Subcutaneous abdominal adipose tissue (tissue), 5 donors: ENCODE measurements around the gene KRTAP2-2.
"Not testable (repeated sequence)": the region's sequence is repeated elsewhere in the genome, so short reads cannot be mapped to it uniquely, and the experiment has no call there.

Experiments
- H3K27ac ChIP-seq: one replicate; pipeline ENCODE4 v1.7.0; 2013; ENCODE audit warnings: low read depth, mild to moderate bottlenecking, inconsistent platforms, low read length, moderate library complexity
- H3K27me3 ChIP-seq, 5 donors: one replicate each; pipeline ENCODE4 v1.7.0; 2013; ENCODE audit warnings: low read length in 5 of 5, inconsistent platforms in 1 of 5; ENCODE audit not compliant: control insufficient read depth in 5 of 5, insufficient read depth in 4 of 5
- H3K36me3 ChIP-seq, 5 donors: one replicate each; pipeline ENCODE4 v1.7.0; 2013; ENCODE audit warnings: low read length in 5 of 5; ENCODE audit not compliant: control insufficient read depth in 5 of 5, insufficient read depth in 5 of 5
- H3K4me1 ChIP-seq, 5 donors: one replicate each; pipeline ENCODE4 v1.7.0; 2013; ENCODE audit warnings: low read length in 5 of 5, mild to moderate bottlenecking in 3 of 5, moderate library complexity in 1 of 5; ENCODE audit not compliant: control insufficient read depth in 5 of 5, insufficient read depth in 5 of 5
- H3K4me3 ChIP-seq, 5 donors: one replicate each; pipeline ENCODE4 v1.7.0; 2013; ENCODE audit warnings: low read length in 5 of 5, low read depth in 1 of 5
- H3K9ac ChIP-seq, 5 donors: one replicate each; pipeline ENCODE4 v1.7.0; 2013; ENCODE audit warnings: low read length in 5 of 5, mild to moderate bottlenecking in 4 of 5, moderate library complexity in 3 of 5
- H3K9me3 ChIP-seq, 5 donors: one replicate each; pipeline ENCODE4 v1.7.0; 2013; ENCODE audit warnings: low read length in 5 of 5; ENCODE audit not compliant: control insufficient read depth in 5 of 5
- donor health status: healthy.
- donor health status: healthy.
- donor health status: healthy.
- donor health status: healthy.
- donor health status: healthy.

Gene KRTAP2-2

DNA sequence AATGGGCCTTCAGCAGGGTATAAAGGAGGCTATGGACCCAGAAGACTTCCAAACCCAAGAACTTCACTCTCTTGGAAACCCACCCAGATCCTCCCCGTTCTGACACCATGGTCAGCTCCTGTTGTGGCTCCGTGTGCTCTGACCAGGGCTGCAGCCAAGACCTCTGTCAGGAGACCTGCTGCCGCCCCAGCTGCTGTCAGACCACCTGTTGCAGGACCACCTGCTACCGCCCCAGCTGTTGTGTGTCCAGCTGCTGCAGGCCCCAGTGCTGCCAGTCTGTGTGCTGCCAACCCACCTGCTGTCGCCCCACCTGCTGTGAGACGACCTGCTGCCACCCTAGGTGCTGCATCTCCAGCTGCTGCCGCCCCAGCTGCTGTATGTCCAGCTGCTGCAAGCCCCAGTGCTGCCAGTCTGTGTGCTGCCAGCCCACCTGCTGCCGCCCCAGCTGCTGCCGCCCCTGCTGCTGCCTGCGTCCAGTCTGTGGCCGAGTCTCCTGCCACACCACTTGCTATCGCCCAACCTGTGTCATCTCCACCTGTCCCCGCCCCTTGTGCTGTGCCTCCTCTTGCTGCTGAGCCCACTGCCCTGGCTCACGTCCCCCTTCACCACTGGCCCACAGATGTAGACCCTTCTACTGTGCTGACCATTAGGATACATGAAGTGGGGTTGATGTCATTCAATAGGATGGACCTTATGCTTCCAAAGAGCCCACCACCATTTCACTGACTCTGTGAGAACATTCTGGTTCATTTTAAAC, 29.2 kb upstream of the KRTAP2-2 start, which contains the start of gene KRTAP4-7:
Gene KRTAP4-7 (plus strand): TSS at position 51 of the 757 bp plus-strand sequence. CDS start 57 bp downstream, at position 108.
- not testable (repeated sequence) for H3K27ac ChIP-seq, H3K9ac ChIP-seq, H3K27me3 ChIP-seq, H3K4me1 ChIP-seq, H3K36me3 ChIP-seq, H3K9me3 ChIP-seq, H3K4me3 ChIP-seq

GRCh38 chr17:41083427-41083826, 28.4 kb upstream of the KRTAP2-2 start:
- H3K4me3 ChIP-seq, H3K4me1 ChIP-seq, H3K9ac ChIP-seq, H3K36me3 ChIP-seq, H3K9me3 ChIP-seq, H3K27ac ChIP-seq, H3K27me3 ChIP-seq: not testable (repeated sequence)

DNA sequence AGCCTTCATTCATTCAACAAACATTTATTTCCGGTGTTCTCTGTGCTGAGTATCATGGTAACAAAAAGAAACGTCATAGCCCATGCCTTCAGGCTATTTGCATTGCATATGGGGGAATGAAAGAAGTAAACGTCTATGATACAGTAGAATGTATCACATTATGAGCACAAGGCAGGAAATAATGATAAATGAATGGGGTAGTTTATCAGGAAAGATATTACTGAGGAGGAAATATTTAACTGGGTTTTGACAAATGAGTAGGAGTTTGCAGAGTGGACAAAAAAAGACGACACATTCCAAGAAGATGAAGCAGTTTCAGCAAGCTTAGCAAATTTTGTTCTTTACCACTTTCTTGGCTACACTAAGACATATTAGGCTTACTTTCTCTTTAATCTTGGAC, 27.6 kb upstream of the KRTAP2-2 start:
- Histone ChIP-seq H3K9ac (no peak overlapping the region), H3K9me3 (no peaks in the 10 kb centered on the region), H3K27ac (no peak overlapping the region), H3K4me3 (no peak overlapping the region), H3K36me3 (no peaks in the 10 kb centered on the region), H3K4me1 (no peaks in the 10 kb centered on the region), H3K27me3 (no peaks in the 10 kb centered on the region)

- Histone ChIP-seq H3K9ac (no peak overlapping the region), H3K4me3 (no peak overlapping the region), H3K27me3 (no peaks in the 10 kb centered on the region), H3K9me3 (no peaks in the 10 kb centered on the region), H3K36me3 (no peaks in the 10 kb centered on the region), H3K4me1 (no peaks in the 10 kb centered on the region), H3K27ac (no peak overlapping the region)
Observed at GRCh38 chr17:41076788-41077187, 21.8 kb upstream of the KRTAP2-2 start.

DNA sequence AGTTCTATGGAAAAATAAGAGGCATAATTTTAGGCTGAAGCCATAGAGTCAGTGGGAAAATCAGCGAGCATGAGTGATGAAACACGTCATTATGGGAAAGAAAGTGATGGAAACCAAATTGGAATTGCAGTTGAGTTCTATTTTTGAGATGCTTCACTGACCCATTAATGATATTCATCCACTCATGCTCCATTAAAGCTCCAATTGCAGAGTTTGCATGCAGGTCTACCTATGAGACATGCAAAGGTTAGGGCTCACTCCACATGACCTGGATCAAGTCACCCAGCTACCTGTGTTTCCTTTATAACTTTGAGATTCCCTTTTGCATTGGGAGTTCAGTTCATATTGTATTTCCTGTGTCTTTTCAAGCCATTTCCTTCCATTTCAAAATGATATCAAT, 18.6 kb upstream of the KRTAP2-2 start:
- H3K9me3 ChIP-seq = no peaks in the 10 kb centered on the region
- no peak overlapping the region for H3K9ac ChIP-seq
- H3K4me3 ChIP-seq = no peak overlapping the region
- no peaks in the 10 kb centered on the region for H3K4me1 ChIP-seq
- H3K27me3 ChIP-seq = no peaks in the 10 kb centered on the region
- H3K36me3 ChIP-seq = no peaks in the 10 kb centered on the region
- H3K27ac ChIP-seq = no peak overlapping the region

GRCh38 chr17:41071606-41072360, 16.8 kb upstream of the KRTAP2-2 start:
- Histone ChIP-seq H3K4me3 (no peak overlapping the region), H3K9ac (no peak overlapping the region), H3K9me3 (no peaks in the 10 kb centered on the region), H3K4me1 (no peaks in the 10 kb centered on the region), H3K27ac (no peak overlapping the region), H3K27me3 (no peaks in the 10 kb centered on the region), H3K36me3 (no peaks in the 10 kb centered on the region)

DNA sequence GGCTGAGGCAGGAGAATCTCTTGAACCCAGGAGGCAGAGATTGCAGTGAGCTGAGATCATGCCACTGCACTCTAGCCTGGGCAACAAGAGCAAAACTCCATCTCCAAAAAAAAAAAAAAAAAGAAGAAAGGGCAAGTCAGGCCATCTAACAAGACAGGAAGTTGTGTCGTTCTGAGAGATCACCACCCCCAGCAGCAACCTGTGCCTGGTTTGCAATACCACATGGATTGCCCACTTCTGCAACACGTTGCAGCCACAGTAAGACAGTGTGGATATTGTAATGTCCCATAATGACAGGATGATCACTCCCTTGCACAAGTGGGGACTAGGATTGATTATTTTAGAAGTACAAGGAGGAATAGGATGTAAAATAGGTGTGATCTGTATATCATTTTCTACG, 14.0 kb upstream of the KRTAP2-2 start:
- H3K4me1 ChIP-seq = no peaks in the 10 kb centered on the region
- no peak overlapping the region for H3K9ac ChIP-seq
- H3K4me3 ChIP-seq = no peak overlapping the region
- no peaks in the 10 kb centered on the region for H3K27me3 ChIP-seq
- H3K9me3 ChIP-seq = no peaks in the 10 kb centered on the region
- no peak overlapping the region for H3K27ac ChIP-seq
- H3K36me3 ChIP-seq = no peaks in the 10 kb centered on the region

- H3K27ac ChIP-seq = no peak overlapping the region
- H3K9ac ChIP-seq = no peak overlapping the region
- no peaks in the 10 kb centered on the region for H3K4me1 ChIP-seq
- H3K27me3 ChIP-seq = no peaks in the 10 kb centered on the region
- H3K9me3 ChIP-seq = no peaks in the 10 kb centered on the region
- H3K36me3 ChIP-seq = no peaks in the 10 kb centered on the region
- no peak overlapping the region for H3K4me3 ChIP-seq
Observed at GRCh38 chr17:41067281-41067680, 12.3 kb upstream of the KRTAP2-2 start.

- H3K36me3 ChIP-seq = no peaks in the 10 kb centered on the region
- H3K27me3 ChIP-seq = no peaks in the 10 kb centered on the region
- H3K4me3 ChIP-seq = no peak within 1 kb of the TSS
- H3K9ac ChIP-seq = no peak within 1 kb of the TSS
- H3K4me1 ChIP-seq = no peaks in the 10 kb centered on the region
- no peak within 1 kb of the TSS for H3K27ac ChIP-seq
- H3K9me3 ChIP-seq = no peaks in the 10 kb centered on the region
Observed at GRCh38 chr17:41065829-41066624, 11.0 kb upstream of the KRTAP2-2 start, which contains the start of gene KRTAP2-4. Gene KRTAP2-4, minus strand, starts transcription at chr17:41065879. Its CDS starts 34 bp downstream, at chr17:41065845.
